Neuronal stem cell (in vitro differentiated cells): Measurements from ENCODE around the gene PCGF2.

Experiments
- DNase-seq: peaks from one replicate; pipeline ENCODE4 v3.0.0-alpha.2; 2013; ENCODE audit warnings: low spot score
- H2AFZ ChIP-seq: one replicate; pipeline ENCODE4 v1.6.1; 2013; ENCODE audit warnings: mild to moderate bottlenecking, low read length, inconsistent platforms
- H2AK5ac ChIP-seq: 2 replicates; pipeline ENCODE4 v1.6.1; 2013; ENCODE audit warnings: low read depth, mild to moderate bottlenecking, inconsistent platforms, low read length, moderate library complexity, mixed read lengths
- H2BK120ac ChIP-seq: 2 replicates; pipeline ENCODE4 v1.6.1; 2013; ENCODE audit warnings: low read depth, mild to moderate bottlenecking, inconsistent platforms, low read length, moderate library complexity, mixed read lengths
- H2BK12ac ChIP-seq: one replicate; pipeline ENCODE4 v1.6.1; 2013; ENCODE audit warnings: low read length, inconsistent platforms
- H2BK15ac ChIP-seq: 2 replicates; pipeline ENCODE4 v1.6.1; 2013; ENCODE audit warnings: mild to moderate bottlenecking, low read length, inconsistent platforms, mixed read lengths
- H2BK5ac ChIP-seq: one replicate; pipeline ENCODE4 v1.6.1; 2013; ENCODE audit warnings: inconsistent platforms, mild to moderate bottlenecking, low read length, moderate library complexity
- H3K14ac ChIP-seq: one replicate; pipeline ENCODE4 v1.6.1; 2013; ENCODE audit warnings: low read length, inconsistent platforms
- H3K18ac ChIP-seq: 2 replicates; pipeline ENCODE4 v1.6.1; 2013; ENCODE audit warnings: low read length, inconsistent platforms
- H3K23ac ChIP-seq: 2 replicates; pipeline ENCODE4 v1.6.1; 2013; ENCODE audit warnings: low read depth, mild to moderate bottlenecking, mixed read lengths, low read length, inconsistent platforms; ENCODE audit not compliant: poor library complexity
- H3K27ac ChIP-seq: replicated peaks from 3 replicates; pipeline ENCODE4 v1.5.1; 2013; ENCODE audit warnings: low read length, inconsistent platforms
- H3K27me3 ChIP-seq, 3 experiments: 2 replicates each; pipeline ENCODE4 v1.6.1; 2013; ENCODE audit warnings: low read length in 3 of 3, mild to moderate bottlenecking in 2 of 3, inconsistent platforms in 1 of 3, low read depth in 1 of 3, mixed read lengths in 1 of 3, moderate library complexity in 1 of 3; ENCODE audit not compliant: control insufficient read depth in 3 of 3, insufficient read depth in 3 of 3
- H3K36me3 ChIP-seq, 2 donors: replicated peaks in 1 of 2; 2 replicates each; pipeline ENCODE4 v1.6.1; 2013; ENCODE audit warnings: low read length in 2 of 2; ENCODE audit not compliant: control insufficient read depth in 2 of 2, insufficient read depth in 2 of 2
- H3K4ac ChIP-seq: 2 replicates; pipeline ENCODE4 v1.6.1; 2013; ENCODE audit warnings: inconsistent platforms, mild to moderate bottlenecking, low read length, moderate library complexity
- H3K4me1 ChIP-seq, 2 donors: 1 replicate in 1 of 2; 2 replicates in 1 of 2; pipeline ENCODE4 v1.6.1; 2013; ENCODE audit warnings: low read length in 2 of 2, low read depth in 1 of 2; ENCODE audit not compliant: control insufficient read depth in 2 of 2, insufficient read depth in 1 of 2
- H3K4me2 ChIP-seq: one replicate; pipeline ENCODE4 v1.6.1; 2013; ENCODE audit warnings: mild to moderate bottlenecking, low read length, inconsistent platforms; ENCODE audit not compliant: insufficient read depth, poor library complexity, severe bottlenecking
- H3K4me3 ChIP-seq, 2 donors: 2 replicates each; pipeline ENCODE4 v1.5.1; 2013; ENCODE audit warnings: low read length in 2 of 2, mild to moderate bottlenecking in 2 of 2, inconsistent platforms in 1 of 2, moderate library complexity in 1 of 2
- H3K79me1 ChIP-seq: one replicate; pipeline ENCODE4 v1.6.1; 2013; ENCODE audit warnings: low read depth, mild to moderate bottlenecking, inconsistent platforms, low read length, moderate library complexity
- H3K9ac ChIP-seq: one replicate; pipeline ENCODE4 v1.6.1; 2013; ENCODE audit warnings: mild to moderate bottlenecking, low read depth, low read length, inconsistent platforms; ENCODE audit not compliant: poor library complexity
- H3K9me3 ChIP-seq, 2 donors: replicated peaks in 1 of 2; 2 replicates each; pipeline versions ENCODE3 to v1.6.1; 2013; ENCODE audit warnings: low read length in 2 of 2, mild to moderate bottlenecking in 2 of 2, inconsistent platforms in 1 of 2, low read depth in 1 of 2, mixed read lengths in 1 of 2, moderate library complexity in 1 of 2; ENCODE audit not compliant: control insufficient read depth in 2 of 2, insufficient read depth in 1 of 2
- H4K8ac ChIP-seq: one replicate; pipeline ENCODE4 v1.6.1; 2013; ENCODE audit warnings: low read depth, mild to moderate bottlenecking, inconsistent platforms, low read length, moderate library complexity
- H4K91ac ChIP-seq: one replicate; pipeline ENCODE4 v1.6.1; 2013; ENCODE audit warnings: low read length, low read depth, mild to moderate bottlenecking, inconsistent platforms; ENCODE audit not compliant: poor library complexity
- WGBS, 2 donors: extraction: QIAGEN DNeasy Blood & Tissue Kit; methylation state at CpG; one replicate each; pipeline ENCODE4 v1.1.7; 2013; ENCODE audit warnings: missing lambda C conversion rate in 2 of 2, mixed read lengths in 1 of 2; ENCODE audit not compliant: insufficient read length in 2 of 2, insufficient replicate concordance in 1 of 2; ENCODE audit errors: extremely low coverage in 2 of 2; 5-methylcytosine and 5-hydroxymethylcytosine counted together

PCGF2 gene

GRCh38 chr17:38709104-38709820 is 38.9 kb downstream of the PCGF2 start:
- no peak overlapping the region for H4K8ac ChIP-seq
- H3K27ac ChIP-seq, result no peak overlapping the region
- peak overlapping the region; percentile 13 for H3K9ac ChIP-seq
- H3K27me3 ChIP-seq, result peaks cover 0 to 17% (median under 1%) of the 10 kb centered on the region in 3 experiments
- H3K4ac ChIP-seq, result no peak overlapping the region
- no peak overlapping the region for H2BK120ac ChIP-seq
- no peak for DNase-seq
- no peak overlapping the region for H2AK5ac ChIP-seq
- H2BK15ac ChIP-seq, result no peak overlapping the region
- H3K36me3 ChIP-seq, result peaks cover 11 to 67% of the 10 kb centered on the region in 2 donors
- no CpG with 5 or more reads among the region's 18 CpGs for WGBS, 2 donors
- H2BK12ac ChIP-seq, result no peak overlapping the region
- H3K4me3 ChIP-seq, result no peak overlapping the region
- H3K79me1 ChIP-seq, result peaks cover 2% of the 10 kb centered on the region
- no peaks in the 10 kb centered on the region for H3K9me3 ChIP-seq
- peak overlapping the region; percentile 57 for H3K14ac ChIP-seq
- H3K18ac ChIP-seq, result no peak overlapping the region
- no peak overlapping the region for H2AFZ ChIP-seq
- no peak overlapping the region for H3K4me2 ChIP-seq
- H4K91ac ChIP-seq, result no peak overlapping the region
- no peak overlapping the region for H3K23ac ChIP-seq
- H3K4me1 ChIP-seq, result peaks cover 11 to 12% of the 10 kb centered on the region in 2 donors
- H2BK5ac ChIP-seq, result no peak overlapping the region

- WGBS, 2 donors, result no CpG with 5 or more reads among the region's 21 CpGs
- H3K36me3 ChIP-seq, result peaks cover 7 to 53% of the 10 kb centered on the region in 2 donors
These were observed 40.3 kb downstream of the PCGF2 start for GRCh38 chr17:38707678-38708351.

GRCh38 chr17:38706505-38707216 is 41.5 kb downstream of the PCGF2 start:
- Histone ChIP-seq H3K18ac (no peak overlapping the region), H3K4me3 (peak overlapping the region; percentile 73 to 84), H2AK5ac (peak overlapping the region; percentile 79), H3K9ac (no peak overlapping the region), H3K79me1 (peaks cover 2% of the 10 kb centered on the region), H3K4me1 (peaks cover 17 to 20% of the 10 kb centered on the region in 2 donors), H3K27me3 (peaks cover 0 to 41% (median 14%) of the 10 kb centered on the region in 3 experiments), H2BK12ac (no peak overlapping the region), H4K8ac (no peak overlapping the region), H2AFZ (peak overlapping the region; percentile 67), H3K14ac (no peak overlapping the region), H3K36me3 (peaks cover 3 to 41% of the 10 kb centered on the region in 2 donors), H3K4me2 (peak overlapping the region; percentile 84), H4K91ac (no peak overlapping the region), H2BK120ac (no peak overlapping the region), H3K27ac (no peak overlapping the region), H2BK15ac (no peak overlapping the region), H3K4ac (no peak overlapping the region), H3K23ac (no peak overlapping the region), H2BK5ac (no peak overlapping the region), H3K9me3 (no peaks in the 10 kb centered on the region)
- DNase-seq, result no peak
- WGBS, 2 donors, result no CpG with 5 or more reads among the region's 20 CpGs

More at GRCh38 chr17:38707678-38708351, 40.3 kb downstream of the PCGF2 start:
- no peak overlapping the region for H2BK120ac ChIP-seq
- no peak overlapping the region for H2BK15ac ChIP-seq
- H3K9me3 ChIP-seq, result no peaks in the 10 kb centered on the region
- no peak overlapping the region for H4K91ac ChIP-seq
- no peak overlapping the region for H2AFZ ChIP-seq
- peaks cover 2% of the 10 kb centered on the region for H3K79me1 ChIP-seq
- no peak overlapping the region for H3K4ac ChIP-seq
- no peak overlapping the region for H4K8ac ChIP-seq
- H3K9ac ChIP-seq, result no peak overlapping the region
- H3K4me2 ChIP-seq, result no peak overlapping the region
- H3K4me1 ChIP-seq, result peaks cover 15 to 18% of the 10 kb centered on the region in 2 donors
- no peak for DNase-seq
- no peak overlapping the region for H3K27ac ChIP-seq
- peaks cover 0 to 32% (median 11%) of the 10 kb centered on the region in 3 experiments for H3K27me3 ChIP-seq
- peak overlapping the region; percentile 12 for H3K14ac ChIP-seq
- peak overlapping the region; percentile 51 for H2AK5ac ChIP-seq
- H3K18ac ChIP-seq, result no peak overlapping the region
- no peak overlapping the region for H3K4me3 ChIP-seq
- peak overlapping the region; percentile 80 for H2BK5ac ChIP-seq
- no peak overlapping the region for H2BK12ac ChIP-seq
- no peak overlapping the region for H3K23ac ChIP-seq
